GM06990 (cell line): ENCODE measurements around the gene MIDN.

Experiments
- DNase-seq: peaks from one replicate; pipeline ENCODE4 v3.0.0-alpha.2; 2011; ENCODE audit not compliant: insufficient read length; ENCODE audit errors: extremely low read depth
- H3K27me3 ChIP-seq: replicated peaks from 2 replicates; pipeline ENCODE4 v1.6.0; 2011; ENCODE audit warnings: low read length; ENCODE audit not compliant: control insufficient read depth, insufficient read depth
- H3K36me3 ChIP-seq: 2 replicates; pipeline ENCODE4 v1.5.1; 2011; ENCODE audit warnings: low read length; ENCODE audit not compliant: control insufficient read depth, insufficient read depth
- H3K4me3 ChIP-seq: replicated peaks from 2 replicates; pipeline ENCODE4 v1.5.1; 2011; ENCODE audit warnings: low read depth, mild to moderate bottlenecking, control low read depth, low read length
- TF ChIP-seq, protein P1 (sequence below): IDR thresholded peaks from 2 replicates; pipeline ENCODE4 v1.5.1; 2011; ENCODE audit warnings: low read length, control low read depth, mild to moderate bottlenecking, inconsistent platforms; ENCODE audit not compliant: insufficient read depth, poor library complexity, severe bottlenecking

The MIDN gene

DNA sequence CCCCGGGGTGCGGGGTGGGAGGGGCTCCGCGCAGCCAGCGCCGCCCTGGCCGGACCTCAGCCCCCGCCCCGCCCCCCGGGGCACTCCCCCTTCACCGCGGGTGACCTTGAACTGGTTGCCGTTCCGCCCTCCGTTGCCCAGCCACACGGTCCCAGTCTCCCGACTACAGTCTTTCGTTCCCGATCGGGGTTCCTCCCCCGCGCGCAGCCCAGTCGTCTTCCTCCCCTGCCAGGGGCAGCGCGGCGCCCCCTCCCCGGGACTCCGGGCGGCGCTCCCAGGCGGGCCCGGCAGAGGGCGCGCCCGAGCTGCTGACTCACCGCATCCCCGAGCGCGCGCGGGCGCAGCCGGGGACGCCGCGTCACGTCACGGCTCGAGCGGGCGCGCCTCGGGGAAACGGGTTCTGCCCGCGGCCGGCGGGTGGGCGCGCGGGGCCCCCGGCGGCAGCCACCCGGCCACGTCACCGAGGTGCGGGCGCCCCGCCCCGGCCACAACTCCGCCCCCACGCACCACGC lies 459 bp downstream of the MIDN start:
- peak overlapping the region; percentile 75 for H3K4me3 ChIP-seq
- H3K27me3 ChIP-seq, result no peaks in the 10 kb centered on the region
- TF ChIP-seq, protein P1, sequence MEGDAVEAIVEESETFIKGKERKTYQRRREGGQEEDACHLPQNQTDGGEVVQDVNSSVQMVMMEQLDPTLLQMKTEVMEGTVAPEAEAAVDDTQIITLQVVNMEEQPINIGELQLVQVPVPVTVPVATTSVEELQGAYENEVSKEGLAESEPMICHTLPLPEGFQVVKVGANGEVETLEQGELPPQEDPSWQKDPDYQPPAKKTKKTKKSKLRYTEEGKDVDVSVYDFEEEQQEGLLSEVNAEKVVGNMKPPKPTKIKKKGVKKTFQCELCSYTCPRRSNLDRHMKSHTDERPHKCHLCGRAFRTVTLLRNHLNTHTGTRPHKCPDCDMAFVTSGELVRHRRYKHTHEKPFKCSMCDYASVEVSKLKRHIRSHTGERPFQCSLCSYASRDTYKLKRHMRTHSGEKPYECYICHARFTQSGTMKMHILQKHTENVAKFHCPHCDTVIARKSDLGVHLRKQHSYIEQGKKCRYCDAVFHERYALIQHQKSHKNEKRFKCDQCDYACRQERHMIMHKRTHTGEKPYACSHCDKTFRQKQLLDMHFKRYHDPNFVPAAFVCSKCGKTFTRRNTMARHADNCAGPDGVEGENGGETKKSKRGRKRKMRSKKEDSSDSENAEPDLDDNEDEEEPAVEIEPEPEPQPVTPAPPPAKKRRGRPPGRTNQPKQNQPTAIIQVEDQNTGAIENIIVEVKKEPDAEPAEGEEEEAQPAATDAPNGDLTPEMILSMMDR, result peak; percentile 36
- peak; percentile 81 for DNase-seq
- H3K36me3 ChIP-seq, result peaks cover 8% of the 10 kb centered on the region

DNA sequence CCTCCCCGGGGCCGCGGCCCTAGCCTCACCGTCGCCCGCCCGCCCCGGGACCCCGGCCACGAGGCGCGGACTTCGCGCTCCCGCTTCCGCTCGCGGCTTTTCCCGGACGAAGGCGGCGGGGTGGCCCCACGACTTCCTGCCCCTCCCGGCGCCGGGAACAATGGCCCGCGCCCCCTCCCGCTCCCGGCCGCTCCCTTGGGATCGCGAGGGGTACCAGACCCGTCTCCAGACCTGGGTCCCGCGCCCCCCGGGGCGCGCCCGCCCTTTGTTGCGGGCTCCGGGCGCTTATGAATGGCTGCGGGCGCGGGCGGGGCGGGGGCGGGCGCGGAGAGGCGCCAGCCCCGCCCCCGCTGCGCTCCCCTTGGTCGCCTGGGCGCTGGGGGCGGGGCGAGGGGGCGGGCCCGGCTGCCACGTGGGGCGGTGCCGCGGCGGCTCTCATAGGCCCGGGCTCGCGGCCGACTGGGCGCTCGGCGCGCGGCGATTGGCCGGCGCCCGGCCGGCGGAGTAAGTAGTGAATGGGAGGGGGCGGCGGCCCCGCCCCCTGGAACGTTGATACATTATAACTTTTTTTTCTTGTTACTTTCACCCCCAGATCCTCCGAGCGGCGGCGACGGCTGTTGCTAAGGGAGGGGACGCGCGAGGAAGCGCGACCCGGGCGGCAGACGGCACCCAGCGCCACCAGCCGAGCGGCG lies 1.1 kb downstream of the MIDN start:
- DNase-seq, result peak; percentile 95
- Histone ChIP-seq H3K36me3 (peaks cover 13% of the 10 kb centered on the region), H3K27me3 (no peaks in the 10 kb centered on the region), H3K4me3 (peak overlapping the region; percentile 94)
- TF ChIP-seq, protein P1, result no peak

DNA sequence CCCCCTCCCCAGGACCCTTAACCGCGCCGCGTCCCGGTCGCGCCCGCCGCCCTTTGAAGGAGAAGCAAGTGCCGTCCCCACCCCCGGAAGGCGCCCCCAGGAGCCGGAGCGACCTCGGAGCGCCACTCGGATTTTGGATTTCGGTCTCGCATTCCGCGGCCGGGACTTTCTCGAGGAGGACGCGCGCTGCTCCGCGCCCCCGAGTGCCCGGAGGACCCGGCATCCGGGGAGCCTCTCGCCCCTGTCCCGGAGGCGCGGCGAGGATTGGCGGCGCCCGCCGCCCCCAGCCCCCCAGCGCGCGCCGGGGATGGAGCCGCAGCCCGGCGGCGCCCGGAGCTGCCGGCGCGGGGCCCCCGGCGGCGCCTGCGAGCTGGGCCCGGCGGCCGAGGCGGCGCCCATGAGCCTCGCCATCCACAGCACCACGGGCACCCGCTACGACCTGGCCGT lies 1.6 kb downstream of the MIDN start:
- Histone ChIP-seq H3K36me3 (peaks cover 18% of the 10 kb centered on the region), H3K4me3 (peak overlapping the region; percentile 94), H3K27me3 (no peaks in the 10 kb centered on the region)
- TF ChIP-seq, protein P1, result no peak
- no peak for DNase-seq

DNA sequence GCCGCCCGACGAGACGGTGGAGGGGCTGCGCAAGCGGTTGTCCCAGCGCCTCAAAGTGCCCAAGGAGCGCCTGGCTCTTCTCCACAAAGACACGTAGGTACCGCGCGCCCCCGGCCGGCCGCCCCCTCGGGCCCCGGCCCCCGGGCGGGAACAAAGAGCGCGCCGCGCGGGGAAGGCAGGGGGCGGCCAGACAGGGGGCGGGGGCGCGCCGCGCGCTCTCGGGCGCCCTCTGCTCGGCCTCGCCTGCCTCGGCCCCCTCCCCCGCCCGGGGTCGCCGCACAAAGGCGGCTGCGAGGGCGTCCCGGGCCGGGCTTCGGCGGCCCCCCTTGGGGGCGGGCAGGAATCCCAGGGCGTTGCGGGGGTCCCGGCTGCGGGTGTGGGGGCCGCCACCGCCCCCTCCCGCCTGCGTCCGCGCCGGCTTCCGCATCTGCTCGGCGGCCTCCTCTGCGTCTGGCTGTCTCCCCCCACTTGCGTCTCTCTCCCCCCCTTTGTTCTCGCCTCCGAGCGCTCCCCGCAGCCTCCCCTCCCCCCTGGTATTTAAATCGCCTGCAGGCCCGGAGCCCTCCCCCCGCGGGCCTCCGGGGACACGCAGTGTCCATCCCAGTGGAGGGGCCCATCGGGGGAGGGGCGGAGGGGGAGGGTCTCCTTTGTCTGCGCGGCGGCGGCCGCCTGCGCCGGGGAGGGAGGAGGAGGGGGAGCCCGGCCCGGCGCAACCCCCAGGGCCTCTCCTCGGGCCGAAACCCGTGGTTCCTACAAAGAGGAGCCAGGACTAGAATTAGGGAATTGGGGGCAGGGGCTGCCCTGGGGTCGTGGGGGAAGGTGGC lies 2.3 kb downstream of the MIDN start:
- peak overlapping the region; percentile 94 for H3K4me3 ChIP-seq
- peaks cover 25% of the 10 kb centered on the region for H3K36me3 ChIP-seq
- DNase-seq, result peak; percentile 71
- H3K27me3 ChIP-seq, result no peaks in the 10 kb centered on the region
- TF ChIP-seq, protein P1, result no peak

DNA sequence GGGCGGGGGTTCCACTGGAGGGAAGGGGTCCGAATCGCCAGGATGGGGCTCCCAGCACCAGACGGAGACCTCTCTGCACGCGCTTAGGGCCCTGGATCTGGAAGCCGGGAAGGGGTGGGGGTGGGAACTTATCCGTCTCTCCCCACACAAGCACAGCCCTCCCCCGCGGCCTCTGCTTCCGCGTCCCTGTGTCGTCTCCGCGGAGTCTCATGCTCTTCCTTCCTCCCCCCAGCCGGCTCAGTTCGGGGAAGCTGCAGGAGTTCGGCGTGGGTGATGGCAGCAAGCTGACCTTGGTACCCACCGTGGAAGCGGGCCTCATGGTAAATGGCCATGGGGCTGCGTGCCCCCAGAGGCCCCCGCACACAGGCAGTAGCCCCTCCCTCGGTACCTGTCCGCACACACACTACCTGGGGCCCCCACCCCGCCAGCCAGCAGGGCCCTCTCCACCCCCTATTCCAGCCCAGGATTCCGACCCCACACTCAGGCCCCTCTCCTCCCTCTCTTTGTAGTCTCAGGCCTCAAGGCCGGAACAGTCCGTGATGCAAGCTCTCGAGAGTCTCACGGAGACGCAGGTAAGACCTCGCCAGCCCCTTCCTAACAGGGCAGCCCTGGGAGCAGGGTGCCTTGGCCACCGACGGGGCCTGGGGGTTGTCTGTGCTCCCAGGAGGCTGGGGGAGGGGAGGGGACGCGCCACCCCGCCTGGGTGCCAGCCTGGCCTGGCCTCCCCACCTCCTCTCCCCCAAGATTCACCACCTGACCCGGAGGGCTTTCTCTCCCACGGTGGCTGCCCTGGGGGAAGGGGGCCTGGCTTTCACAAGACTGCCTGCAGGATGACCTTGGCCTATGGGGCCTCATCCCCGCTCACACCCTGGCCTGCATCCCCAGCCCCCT lies 3.2 kb downstream of the MIDN start:
- TF ChIP-seq, protein P1, result no peak
- peak overlapping the region; percentile 94 for H3K4me3 ChIP-seq
- H3K27me3 ChIP-seq, result no peaks in the 10 kb centered on the region
- peaks cover 28% of the 10 kb centered on the region for H3K36me3 ChIP-seq
- DNase-seq, result peak; percentile 66
